ENCODE measurements around the gene RPS19. TPM values are rescaled to one million over a fixed set of nuclear protein-coding genes. Genes with fewer than 3 reads are reported as not detected.
A peak's percentile ranks its signal among the peaks of the same experiment; 100 is the strongest.
"Not testable (repeated sequence)": the region's sequence is repeated elsewhere in the genome, so short reads cannot be mapped to it uniquely, and the experiment has no call there.

RPS19 gene
- polyA plus RNA-seq, 6 donors from 2014 or later = 4,276 to 8,441 (median 6,198) TPM

GRCh38 chr19:41910992-41911888, 51.2 kb downstream of the RPS19 start:
- Mint-ChIP-seq H3K9me3 (no peaks in the 10 kb centered on the region), H3K4me1 (peaks cover 40 to 57% (median 56%) of the 10 kb centered on the region in 3 donors), H3K27ac (peak overlapping the region; percentile 56 to 91 (median 66)), H3K27me3 (peaks cover 0 to 11% (median 4%) of the 10 kb centered on the region in 3 donors), H3K4me3 (peak overlapping the region in 7 of 8 donors; percentile 6 to 72 (median 47)), H3K36me3 (peaks cover 0 to 13% of the 10 kb centered on the region in 2 donors)
- ATAC-seq (ENCODE audit: low read depth in 2 of 2) (no peak), DNase-seq (no peak)

- Mint-ChIP-seq H3K4me3 (peak overlapping the region; percentile 6 to 72 (median 60)), H3K27ac (peak overlapping the region in 4 of 6 donors; percentile 56 to 91 (median 60)), H3K27me3 (peaks cover 0 to 11% (median 4%) of the 10 kb centered on the region in 3 donors), H3K9me3 (no peaks in the 10 kb centered on the region), H3K4me1 (peaks cover 40 to 50% (median 50%) of the 10 kb centered on the region in 3 donors), H3K36me3 (peaks cover 0 to 4% of the 10 kb centered on the region in 2 donors)
- ATAC-seq (ENCODE audit: low read depth in 2 of 2) = peak; percentile 23 to 34
- DNase-seq = no peak
These were observed 52.1 kb downstream of the RPS19 start for GRCh38 chr19:41911889-41912731.

- peak; percentile 33 for ATAC-seq (ENCODE audit: low read depth in 2 of 2)
These were observed 53.0 kb downstream of the RPS19 start for GRCh38 chr19:41912899-41913537.

GRCh38 chr19:41913538-41914423, 53.7 kb downstream of the RPS19 start:
- Mint-ChIP-seq H3K36me3 (no peaks in the 10 kb centered on the region), H3K27me3 (peaks cover 0 to 11% (median 4%) of the 10 kb centered on the region in 3 donors), H3K9me3 (no peaks in the 10 kb centered on the region), H3K27ac (peak overlapping the region in 3 of 6 donors; percentile 34 to 81 (median 76)), H3K4me1 (peaks cover 38 to 47% (median 47%) of the 10 kb centered on the region in 3 donors), H3K4me3 (peak overlapping the region in 5 of 8 donors; percentile 23 to 91 (median 56))
- ATAC-seq (ENCODE audit: low read depth in 2 of 2) (peak in 1 of 2 donors; percentile 17), DNase-seq (no peak)

More at GRCh38 chr19:41912899-41913537, 53.0 kb downstream of the RPS19 start:
- Mint-ChIP-seq H3K27ac (peak overlapping the region in 2 of 6 donors; percentile 34 to 81), H3K4me3 (peak overlapping the region in 5 of 8 donors; percentile 23 to 91 (median 39)), H3K36me3 (no peaks in the 10 kb centered on the region), H3K27me3 (peaks cover 0 to 11% (median 4%) of the 10 kb centered on the region in 3 donors), H3K4me1 (peaks cover 38 to 50% (median 50%) of the 10 kb centered on the region in 3 donors), H3K9me3 (no peaks in the 10 kb centered on the region)
- no peak for DNase-seq

- Mint-ChIP-seq H3K4me1 (peaks cover 38 to 41% (median 41%) of the 10 kb centered on the region in 3 donors), H3K4me3 (peak overlapping the region in 5 of 8 donors; percentile 23 to 82 (median 43)), H3K27me3 (peaks cover 0 to 11% (median 4%) of the 10 kb centered on the region in 3 donors)
- not testable (repeated sequence) for H3K27ac Mint-ChIP-seq; H3K36me3 Mint-ChIP-seq; H3K9me3 Mint-ChIP-seq; DNase-seq; ATAC-seq (ENCODE audit: low read depth in 2 of 2)
These were observed 54.4 kb downstream of the RPS19 start for GRCh38 chr19:41914424-41914834.

- peaks cover 35 to 40% (median 37%) of the 10 kb centered on the region in 3 donors for H3K4me1 Mint-ChIP-seq
- no peak for DNase-seq
- no peak overlapping the region for H3K27ac Mint-ChIP-seq
- no peak for ATAC-seq (ENCODE audit: low read depth in 2 of 2)
- peaks cover 0 to 11% (median 4%) of the 10 kb centered on the region in 3 donors for H3K27me3 Mint-ChIP-seq
- H3K4me3 Mint-ChIP-seq = no peak overlapping the region
- H3K36me3 Mint-ChIP-seq = no peaks in the 10 kb centered on the region
- H3K9me3 Mint-ChIP-seq = no peaks in the 10 kb centered on the region
These were observed 55.1 kb downstream of the RPS19 start for GRCh38 chr19:41915021-41915775.

GRCh38 chr19:41915776-41916414, 55.8 kb downstream of the RPS19 start:
- Mint-ChIP-seq H3K4me3 (no peak overlapping the region), H3K9me3 (no peaks in the 10 kb centered on the region), H3K4me1 (peaks cover 30 to 35% (median 32%) of the 10 kb centered on the region in 3 donors), H3K27me3 (peaks cover 1 to 11% (median 4%) of the 10 kb centered on the region in 3 donors), H3K27ac (no peak overlapping the region), H3K36me3 (no peaks in the 10 kb centered on the region)
- no peak for ATAC-seq (ENCODE audit: low read depth in 2 of 2)
- DNase-seq = no peak

- H3K4me1 Mint-ChIP-seq = peaks cover 26 to 33% (median 30%) of the 10 kb centered on the region in 3 donors
- no peaks in the 10 kb centered on the region for H3K9me3 Mint-ChIP-seq
- no peak for DNase-seq
- no peak overlapping the region for H3K4me3 Mint-ChIP-seq
- no peak for ATAC-seq (ENCODE audit: low read depth in 2 of 2)
- H3K27ac Mint-ChIP-seq = no peak overlapping the region
- H3K27me3 Mint-ChIP-seq = peaks cover 8 to 18% (median 13%) of the 10 kb centered on the region in 3 donors
- no peaks in the 10 kb centered on the region for H3K36me3 Mint-ChIP-seq
These were observed 57.6 kb downstream of the RPS19 start for GRCh38 chr19:41917676-41918075.

- H3K9me3 Mint-ChIP-seq = no peaks in the 10 kb centered on the region
- ATAC-seq (ENCODE audit: low read depth in 2 of 2) (no peak), DNase-seq (no peak)
- peaks cover 0 to 2% of the 10 kb centered on the region in 2 donors for H3K36me3 Mint-ChIP-seq
- H3K4me1 Mint-ChIP-seq = peaks cover 29 to 33% (median 33%) of the 10 kb centered on the region in 3 donors
- H3K4me3 Mint-ChIP-seq = no peak overlapping the region
- H3K27me3 Mint-ChIP-seq = peaks cover 10 to 21% (median 15%) of the 10 kb centered on the region in 3 donors
- H3K27ac Mint-ChIP-seq = no peak overlapping the region
These were observed 58.0 kb downstream of the RPS19 start for GRCh38 chr19:41918095-41918494.

- Mint-ChIP-seq H3K9me3 (no peaks in the 10 kb centered on the region), H3K36me3 (peaks cover 0 to 8% of the 10 kb centered on the region in 2 donors), H3K4me3 (no peak overlapping the region), H3K27ac (no peak overlapping the region), H3K4me1 (peaks cover 29 to 32% (median 31%) of the 10 kb centered on the region in 3 donors), H3K27me3 (peaks cover 14 to 28% (median 20%) of the 10 kb centered on the region in 3 donors)
- DNase-seq = no peak
- ATAC-seq (ENCODE audit: low read depth in 2 of 2) = no peak
These were observed 58.7 kb downstream of the RPS19 start for GRCh38 chr19:41918653-41919244.

All from naive B cell (primary cell).